Heart right ventricle (tissue), 16 donors: ENCODE data around the gene BICC1. TPM values are rescaled to one million over a fixed set of nuclear protein-coding genes. Genes with fewer than 3 reads are reported as not detected.

ENCODE experiments used
- ATAC-seq, 8 donors: fragments of 200-7000 bp; cut with Tn5 transposase; one replicate each; pipeline ENCODE4 v1.9.1; 2020; ENCODE audit warnings: mild to moderate bottlenecking in 8 of 8, moderate library complexity in 8 of 8, moderate number of reproducible peaks in 1 of 8
- DNase-seq, 2 donors: peaks; one replicate each; pipeline ENCODE4 v3.0.0-alpha.2; 2020
- H3K27ac ChIP-seq, 10 donors: fragments of 200-600 bp; sonication (generic) in 2 of 10; one replicate each; pipeline versions ENCODE4 v1.5.0 to v1.8.0; 2020 to 2022; ENCODE audit warnings: mild to moderate bottlenecking in 3 of 10
- H3K27me3 ChIP-seq, 7 donors: fragments of 200-600 bp; one replicate each; pipeline ENCODE4 v1.8.0; 2021 to 2022; ENCODE audit warnings: mild to moderate bottlenecking in 2 of 7
- H3K36me3 ChIP-seq, 9 donors: fragments of 200-600 bp; sonication (generic) in 1 of 9; one replicate each; pipeline versions ENCODE4 v1.5.0 to v1.8.0; 2020 to 2022; ENCODE audit warnings: mild to moderate bottlenecking in 2 of 9
- H3K4me1 ChIP-seq, 9 donors: fragments of 200-600 bp; sonication (generic) in 1 of 9; one replicate each; pipeline versions ENCODE4 v1.5.0 to v1.8.0; 2020 to 2022; ENCODE audit warnings: mild to moderate bottlenecking in 4 of 9
- H3K4me3 ChIP-seq, 10 donors: fragments of 200-600 bp; sonication (generic) in 2 of 10; one replicate each; pipeline versions ENCODE4 v1.5.0 to v1.8.0; 2020 to 2022; ENCODE audit warnings: mild to moderate bottlenecking in 7 of 10, moderate library complexity in 2 of 10
- H3K9me3 ChIP-seq, 11 donors: fragments of 200-600 bp in 10 of 11; sonication (generic) in 2 of 11; one replicate each; pipeline versions ENCODE4 v1.5.0 to v1.8.0; 2013 to 2022; ENCODE audit warnings: mild to moderate bottlenecking in 2 of 11, control low read depth in 1 of 11, moderate library complexity in 1 of 11
- WGBS, 2 donors: extraction: QIAGEN DNeasy Blood & Tissue Kit; methylation state at CpG; one replicate each; pipeline ENCODE4 v1.1.7; 2013; ENCODE audit warnings: inconsistent platforms in 1 of 2; 5-methylcytosine and 5-hydroxymethylcytosine counted together
- intact Hi-C, 10 donors: fragments of 100-400 bp; cut with DNase I; formaldehyde crosslinking; loops; one replicate each; pipeline versions ENCODE4 v1.11.1 to v1.14.2; 2022
- polyA plus RNA-seq, 2 donors: library from polyadenylated mRNA; stranded (reverse); fragments of 200-250 nt; gene quantifications; one replicate each; pipeline ENCODE4 v1.2.3, GENCODE V29; 2013
- total RNA-seq, 10 donors: library from RNA; stranded (reverse); fragmentation: NEBNext Ultra II Directional in 3 of 10; extraction: Animal tissue kit (Norgen Biotek cat#: 25700) in 3 of 10; gene quantifications; one replicate each; pipeline versions ENCODE4 v1.2.1 to v1.2.4, GENCODE V29; 2021 to 2023
- TF ChIP-seq, protein P1 (sequence below), 9 donors: fragments of 200-600 bp; sonication (generic) in 2 of 9; IDR thresholded peaks; one replicate each; pipeline versions ENCODE4 v1.5.0 to v1.8.0; 2021 to 2022; ENCODE audit warnings: antibody characterized with exemption in 9 of 9, mild to moderate bottlenecking in 5 of 9, moderate library complexity in 1 of 9
- donor health status: Arrhythmogenic right ventricular cardiomyopathy.
- donor health status: ischemic (EF 13 %, LVEDD 7.1; RV severe dilation, severe dysfunction).
- donor health status: healthy with polysubstance abuse.
- donor health status: DM: no; HTN: yes; CAD: no.
- donor health status: DM: no; HTN: no; CAD: no.
- donor health status: ischemic (EF 25% LVEDD 6.9; RV normal size, moderate dysfunction).
- donor health status: ischemic (EF 25% LVEDD 5.7; RV mildly dilated, moderate dysfunction).
- donor health status: healthy.
- donor health status: DM: yes; HTN: yes; CAD: no.
- donor health status: Ischemic cardiomyopathy.
- donor health status: ischemic (EF 35%, LVEDD 5.7; RV mildly dilated, moderate dysfunction).
- donor health status: nonischemic (EF 11% LVEDD 7.7; RV severe dilation, severe dysfunction).
- donor health status: DM: yes; HTN: yes; CAD: no.
- donor health status: PGD.
- donor health status: ischemic (EF 29% LVEDD 5.4; RV normal size, mild dysfunction).
- donor health status: nonischemic (EF 23%, LVEDD 6.1; RV moderate dilation, normal function).

Gene BICC1
- total and polyA plus RNA-seq, 12 donors: 1.6 to 9.2 (median 5.0) TPM

DNA sequence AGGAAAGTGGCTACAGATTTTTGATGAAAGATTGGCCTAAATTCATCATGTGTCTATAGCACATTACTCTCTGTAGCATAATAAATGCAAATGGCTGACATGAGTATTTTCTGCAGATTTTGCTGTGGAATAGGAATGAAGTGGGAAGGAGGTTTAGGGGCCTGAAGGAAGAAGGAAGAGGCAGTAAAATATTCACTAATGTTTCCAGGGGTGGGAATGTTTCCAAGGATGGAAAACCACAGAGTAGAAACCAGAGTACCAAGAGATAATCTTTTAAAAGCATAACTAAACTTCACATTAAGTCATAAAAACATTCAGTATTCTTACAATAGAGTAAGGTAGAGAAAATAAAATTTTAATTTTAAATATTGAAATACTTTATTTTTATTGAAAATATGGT, 267.8 kb downstream of the BICC1 start:
- Histone ChIP-seq H3K27ac (peak overlapping the region in 2 of 10 donors; percentile 4 to 10), H3K4me1 (peaks cover 4 to 52% (median 27%) of the 10 kb centered on the region in 9 donors)
- TF ChIP-seq, protein P1, sequence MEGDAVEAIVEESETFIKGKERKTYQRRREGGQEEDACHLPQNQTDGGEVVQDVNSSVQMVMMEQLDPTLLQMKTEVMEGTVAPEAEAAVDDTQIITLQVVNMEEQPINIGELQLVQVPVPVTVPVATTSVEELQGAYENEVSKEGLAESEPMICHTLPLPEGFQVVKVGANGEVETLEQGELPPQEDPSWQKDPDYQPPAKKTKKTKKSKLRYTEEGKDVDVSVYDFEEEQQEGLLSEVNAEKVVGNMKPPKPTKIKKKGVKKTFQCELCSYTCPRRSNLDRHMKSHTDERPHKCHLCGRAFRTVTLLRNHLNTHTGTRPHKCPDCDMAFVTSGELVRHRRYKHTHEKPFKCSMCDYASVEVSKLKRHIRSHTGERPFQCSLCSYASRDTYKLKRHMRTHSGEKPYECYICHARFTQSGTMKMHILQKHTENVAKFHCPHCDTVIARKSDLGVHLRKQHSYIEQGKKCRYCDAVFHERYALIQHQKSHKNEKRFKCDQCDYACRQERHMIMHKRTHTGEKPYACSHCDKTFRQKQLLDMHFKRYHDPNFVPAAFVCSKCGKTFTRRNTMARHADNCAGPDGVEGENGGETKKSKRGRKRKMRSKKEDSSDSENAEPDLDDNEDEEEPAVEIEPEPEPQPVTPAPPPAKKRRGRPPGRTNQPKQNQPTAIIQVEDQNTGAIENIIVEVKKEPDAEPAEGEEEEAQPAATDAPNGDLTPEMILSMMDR (IDR thresholded peaks at IDR 0.05): no peak

DNA sequence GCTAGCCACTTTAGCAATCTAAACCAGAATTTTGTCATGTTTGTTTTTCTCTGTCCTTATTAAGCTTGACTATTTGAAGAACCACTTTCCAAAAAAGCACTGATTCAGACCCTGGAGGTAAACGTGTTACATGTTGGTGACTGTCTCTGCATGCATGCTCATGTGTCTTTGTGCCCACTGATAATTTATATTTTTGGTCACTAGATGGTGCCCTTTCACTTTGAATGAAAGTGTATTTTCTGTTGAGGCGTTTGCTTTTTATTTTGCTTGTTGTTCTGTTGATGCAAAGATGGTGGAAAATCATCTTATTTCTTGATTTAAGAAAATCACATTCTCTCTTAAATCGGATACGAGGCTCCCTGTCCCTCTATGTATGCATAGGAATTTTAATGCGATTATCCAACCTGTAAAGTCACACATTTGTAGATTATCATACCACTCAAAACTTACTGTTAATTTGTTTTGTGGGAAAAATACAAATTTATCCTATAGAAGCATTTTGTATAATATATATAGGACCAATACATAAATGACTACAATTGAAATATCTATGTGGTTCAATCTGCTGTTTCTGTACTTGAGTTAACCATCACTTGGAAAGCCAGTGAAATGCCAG, 269.3 kb downstream of the BICC1 start:
- peak in 6 of 8 donors; percentile 36 to 63 (median 46) for ATAC-seq
- TF ChIP-seq, protein P1 (IDR thresholded peaks at IDR 0.05): peak in 8 of 9 donors; percentile 36 to 72 (median 62)
- intact Hi-C loops: loop anchor here in 9 of 10 donors (2.0 to 10.0 kb wide), 12 partner anchors 153 to 843 kb away; no protein-coding TSS in a partner anchor
- H3K27ac ChIP-seq: peak overlapping the region in 6 of 10 donors; percentile 29 to 64 (median 42)
- no peaks in the 10 kb centered on the region for H3K9me3 ChIP-seq
- H3K4me1 ChIP-seq: peaks cover 4 to 37% (median 18%) of the 10 kb centered on the region in 9 donors
- no peak for DNase-seq
- H3K4me3 ChIP-seq: no peak overlapping the region
- peaks cover 0 to 9% (median 0%) of the 10 kb centered on the region in 7 donors for H3K27me3 ChIP-seq
- no peaks in the 10 kb centered on the region for H3K36me3 ChIP-seq
- 20 to 26% methylated on average over 5 of the region's 5 CpGs for WGBS, 2 donors

More for the DNA sequence above, 267.8 kb downstream of the BICC1 start:
- intact Hi-C loops: loop anchor here in 9 of 10 donors (5.0 to 10.0 kb wide), 11 partner anchors 154 to 844 kb away; no protein-coding TSS in a partner anchor
- ATAC-seq (no peak), DNase-seq (no peak)
- Histone ChIP-seq H3K27me3 (peaks cover 0 to 9% (median 0%) of the 10 kb centered on the region in 7 donors), H3K9me3 (no peaks in the 10 kb centered on the region), H3K36me3 (no peaks in the 10 kb centered on the region), H3K4me3 (no peak overlapping the region)

DNA sequence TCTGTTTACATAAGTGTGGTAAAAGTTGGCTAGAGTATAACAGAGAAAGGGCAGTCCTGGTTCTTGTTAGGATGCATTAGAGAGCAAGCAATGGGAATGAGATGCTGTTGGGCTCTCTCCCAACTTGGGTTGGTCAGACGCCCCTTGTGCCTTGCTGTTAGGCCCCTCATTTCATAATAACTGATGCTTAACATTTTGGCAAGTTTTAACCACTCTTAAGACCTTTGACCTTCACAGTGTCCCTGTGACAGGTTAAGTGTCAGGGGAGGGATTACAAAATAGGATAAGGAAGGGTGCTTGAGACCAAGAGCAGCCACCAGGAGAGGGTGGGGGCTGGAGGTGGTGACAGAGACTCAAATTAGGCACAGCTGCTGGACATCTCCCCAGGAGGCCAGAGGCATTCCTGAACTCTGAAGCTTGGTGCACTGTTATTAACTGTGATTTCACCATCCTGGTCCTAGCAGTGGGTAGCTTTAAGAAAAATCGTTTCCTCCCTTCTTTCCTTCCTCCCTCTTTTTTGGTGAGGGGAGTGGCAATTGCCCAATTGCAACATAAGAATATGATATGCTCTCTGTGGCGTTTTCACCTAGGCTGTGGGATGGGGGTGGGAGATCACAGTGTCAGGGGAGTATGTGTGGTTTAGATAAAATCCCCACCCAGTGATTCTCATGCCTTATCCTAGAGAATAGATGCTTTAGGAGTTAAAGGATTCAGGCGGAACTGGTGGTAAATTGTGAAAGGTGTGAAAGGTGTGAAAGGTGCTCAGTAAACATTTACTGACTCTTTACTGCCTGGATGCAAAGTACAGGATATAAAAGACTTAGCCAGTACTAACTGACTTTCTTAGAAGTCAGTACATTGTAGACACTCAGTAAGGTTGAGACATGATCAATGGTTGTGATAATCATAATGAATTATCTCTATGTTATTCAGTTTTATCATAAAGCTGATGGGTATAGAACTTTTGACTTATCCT, 270.5 kb downstream of the BICC1 start:
- peaks cover 0 to 9% (median 0%) of the 10 kb centered on the region in 7 donors for H3K27me3 ChIP-seq
- H3K27ac ChIP-seq: peak overlapping the region in 5 of 10 donors; percentile 37 to 64 (median 43)
- peaks cover 4 to 34% (median 18%) of the 10 kb centered on the region in 9 donors for H3K4me1 ChIP-seq

More for the DNA sequence above, 270.5 kb downstream of the BICC1 start:
- TF ChIP-seq, protein P1 (IDR thresholded peaks at IDR 0.05): no peak
- H3K36me3 ChIP-seq: no peaks in the 10 kb centered on the region
- peak; percentile 24 to 52 for DNase-seq
- WGBS, 2 donors: 43 to 48% methylated on average over 4 of the region's 4 CpGs
- peak; percentile 80 to 99 (median 89) for ATAC-seq
- no peak overlapping the region for H3K4me3 ChIP-seq
- intact Hi-C loops: loop anchor here in 9 of 10 donors (2.0 to 10.0 kb wide), 12 partner anchors 152 to 842 kb away; no protein-coding TSS in a partner anchor
- H3K9me3 ChIP-seq: no peaks in the 10 kb centered on the region
